GM12801 (cell line): ENCODE data around the gene GDPD4.

ENCODE experiments used
- TF ChIP-seq, protein P1 (sequence below): IDR thresholded peaks from one replicate; pipeline ENCODE4 v1.5.1; 2011; ENCODE audit warnings: control low read depth; ENCODE audit not compliant: insufficient read length; ENCODE audit errors: extremely low read depth

Gene GDPD4

DNA sequence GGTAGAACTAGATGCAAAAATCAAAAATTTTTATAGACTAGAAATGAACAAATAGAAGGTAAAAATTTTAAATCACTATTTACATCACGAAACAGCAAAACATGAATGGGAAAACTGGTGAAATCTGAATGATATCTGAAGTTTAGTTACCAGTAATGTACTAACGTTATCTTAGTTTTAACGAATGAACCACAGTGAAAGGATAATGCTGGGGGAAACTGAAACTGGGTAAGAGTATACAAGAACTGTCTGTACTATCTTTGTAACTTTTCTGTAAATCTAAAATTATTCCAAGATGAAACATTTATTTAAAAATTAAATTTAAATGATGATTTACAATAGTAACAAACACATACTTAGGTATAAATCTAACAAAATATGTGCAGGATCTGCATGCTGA, 7.4 kb downstream of the GDPD4 start:
- TF ChIP-seq, protein P1, sequence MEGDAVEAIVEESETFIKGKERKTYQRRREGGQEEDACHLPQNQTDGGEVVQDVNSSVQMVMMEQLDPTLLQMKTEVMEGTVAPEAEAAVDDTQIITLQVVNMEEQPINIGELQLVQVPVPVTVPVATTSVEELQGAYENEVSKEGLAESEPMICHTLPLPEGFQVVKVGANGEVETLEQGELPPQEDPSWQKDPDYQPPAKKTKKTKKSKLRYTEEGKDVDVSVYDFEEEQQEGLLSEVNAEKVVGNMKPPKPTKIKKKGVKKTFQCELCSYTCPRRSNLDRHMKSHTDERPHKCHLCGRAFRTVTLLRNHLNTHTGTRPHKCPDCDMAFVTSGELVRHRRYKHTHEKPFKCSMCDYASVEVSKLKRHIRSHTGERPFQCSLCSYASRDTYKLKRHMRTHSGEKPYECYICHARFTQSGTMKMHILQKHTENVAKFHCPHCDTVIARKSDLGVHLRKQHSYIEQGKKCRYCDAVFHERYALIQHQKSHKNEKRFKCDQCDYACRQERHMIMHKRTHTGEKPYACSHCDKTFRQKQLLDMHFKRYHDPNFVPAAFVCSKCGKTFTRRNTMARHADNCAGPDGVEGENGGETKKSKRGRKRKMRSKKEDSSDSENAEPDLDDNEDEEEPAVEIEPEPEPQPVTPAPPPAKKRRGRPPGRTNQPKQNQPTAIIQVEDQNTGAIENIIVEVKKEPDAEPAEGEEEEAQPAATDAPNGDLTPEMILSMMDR, result no peak

DNA sequence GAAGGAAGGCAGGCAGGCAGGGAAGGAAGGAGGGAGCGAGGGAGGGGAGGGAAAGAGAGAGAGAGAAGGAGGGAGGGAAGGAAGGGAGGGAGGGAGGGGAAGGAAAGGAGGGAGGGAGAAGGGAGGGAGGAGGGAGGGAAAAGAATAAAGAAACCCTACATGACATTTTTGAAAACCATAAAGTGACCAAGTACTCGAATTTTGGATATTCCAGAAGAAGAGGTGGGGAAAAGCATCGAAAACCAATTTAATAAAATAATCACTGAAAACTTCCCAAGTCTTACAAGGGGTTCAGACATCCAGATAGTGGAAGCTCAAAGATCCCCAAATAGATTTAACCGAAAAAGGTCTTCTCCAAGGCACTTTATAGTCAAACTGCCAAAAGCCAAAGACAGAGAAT, 11.7 kb downstream of the GDPD4 start:
- TF ChIP-seq, protein P1, result no peak

DNA sequence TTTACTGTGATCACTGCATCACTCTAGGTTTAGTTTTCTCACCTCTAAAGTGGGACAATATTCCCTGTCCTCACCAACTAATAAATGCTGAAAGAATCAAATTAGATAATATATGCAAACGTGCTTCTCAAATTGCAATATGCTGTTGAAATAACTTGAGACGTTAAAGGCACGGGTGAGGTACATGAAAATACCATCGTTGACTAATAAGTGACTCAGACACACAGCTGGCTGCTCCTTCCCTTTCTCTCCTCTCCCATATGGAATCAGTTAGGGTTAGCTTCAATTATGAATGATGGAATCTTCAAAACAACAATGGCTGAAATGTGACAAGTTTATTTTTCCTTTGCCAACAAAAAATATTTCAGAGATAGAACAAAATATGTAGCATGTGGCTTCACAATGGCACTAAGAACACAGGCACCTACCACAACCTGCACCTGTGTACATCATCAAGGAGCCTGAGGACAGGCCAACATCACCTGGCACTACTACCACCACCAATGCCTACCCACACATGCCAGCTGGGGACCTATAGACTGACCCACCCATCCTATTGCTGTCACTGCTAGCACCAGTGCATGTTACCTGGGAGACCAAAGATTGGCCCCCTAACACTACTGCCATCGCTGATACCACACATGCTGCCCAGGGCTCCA, 13.7 kb downstream of the GDPD4 start:
- TF ChIP-seq, protein P1, result no peak

DNA sequence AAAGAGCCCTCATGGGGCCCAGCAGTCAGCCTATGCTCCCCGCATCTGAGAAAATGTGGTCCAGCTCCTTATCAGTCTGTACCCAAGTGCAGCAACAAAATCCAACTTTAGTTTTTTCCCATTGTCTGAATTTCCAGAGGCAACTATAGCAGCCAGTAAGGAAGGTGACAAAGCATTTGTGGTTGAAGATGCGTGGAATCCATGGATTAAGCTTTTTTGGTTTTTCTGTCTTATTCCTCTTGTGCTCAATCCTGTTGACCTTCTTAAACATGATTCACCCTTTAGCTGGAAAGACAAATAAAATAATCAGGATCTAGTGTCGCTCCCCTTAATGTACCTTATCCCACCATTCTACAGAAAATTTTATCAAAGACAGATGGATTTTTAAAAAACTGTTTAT, 14.3 kb downstream of the GDPD4 start:
- TF ChIP-seq, protein P1, result no peak

DNA sequence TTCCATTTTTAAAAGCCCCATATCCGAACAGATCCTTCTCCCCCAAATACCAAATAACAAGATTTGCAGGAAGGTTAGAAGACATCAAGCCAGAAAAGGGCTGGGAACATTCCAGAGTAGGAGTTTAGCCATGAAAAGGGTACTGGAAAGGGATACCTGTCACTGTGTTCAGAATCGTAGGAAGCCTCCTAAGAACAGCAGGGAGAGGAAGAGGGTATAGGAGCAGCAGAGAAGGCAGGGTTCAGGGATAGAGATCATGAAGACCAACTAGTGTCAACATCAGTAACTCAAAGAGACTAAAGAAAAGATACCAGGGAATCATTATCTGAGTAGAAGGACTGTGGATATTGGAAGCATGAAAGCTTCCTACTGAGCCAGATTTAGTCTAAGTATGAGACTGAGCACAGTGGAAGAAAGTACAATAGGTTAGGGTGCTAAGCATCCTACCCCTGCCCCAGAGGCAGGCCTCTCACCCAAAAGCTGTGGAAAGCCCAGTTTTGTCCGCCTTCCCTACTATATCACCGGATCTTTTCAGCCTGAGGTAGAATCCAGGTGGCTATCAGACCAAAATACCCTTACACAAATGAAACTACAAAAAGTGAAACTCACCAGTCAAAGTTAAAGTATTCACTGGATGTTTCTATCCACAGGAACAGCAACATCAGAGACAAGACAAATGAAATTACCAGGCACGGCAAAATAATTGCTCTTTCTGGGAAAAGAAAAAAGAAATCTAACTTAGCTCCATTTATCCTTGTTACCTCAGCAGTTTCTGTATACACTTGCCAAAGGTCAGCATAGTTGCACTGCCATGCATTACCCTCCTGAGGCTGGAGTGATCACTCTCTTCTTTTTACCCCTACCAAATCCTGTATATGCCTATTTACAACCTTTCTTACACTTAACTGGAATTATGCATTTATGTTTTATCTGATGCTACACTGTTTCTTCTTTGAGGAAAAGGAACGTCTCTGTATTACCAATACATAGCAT, 16.7 kb downstream of the GDPD4 start:
- TF ChIP-seq, protein P1, result no peak

DNA sequence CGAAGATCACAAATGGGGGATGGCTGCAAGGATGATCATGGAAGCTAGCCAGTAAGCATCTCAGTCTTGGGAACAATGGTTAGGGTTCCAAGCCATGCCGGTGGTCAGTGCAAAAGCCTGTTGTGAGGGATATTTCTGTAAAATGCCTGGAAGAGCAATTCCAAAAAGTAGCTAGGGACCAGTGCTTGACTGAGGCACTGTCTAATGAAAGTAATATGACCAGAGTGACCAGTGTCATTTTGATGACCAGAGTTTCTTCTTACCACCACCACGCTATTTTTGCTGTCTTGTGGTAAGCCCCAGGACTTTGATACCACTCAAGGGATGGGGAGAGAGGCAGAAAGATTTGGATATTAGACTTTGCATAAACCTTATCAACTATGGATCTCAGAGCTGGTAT, 18.4 kb downstream of the GDPD4 start:
- TF ChIP-seq, protein P1, result no peak
